NB4 (cell line): Measurements from ENCODE around the gene NLRP3.
"Not testable (repeated sequence)": the region's sequence is repeated elsewhere in the genome, so short reads cannot be mapped to it uniquely, and the experiment has no call there.

Experiments used
- DNase-seq: peaks from one replicate; pipeline ENCODE4 v3.0.0; 2010; ENCODE audit warnings: low read depth
- H3K4me3 ChIP-seq: one replicate; pipeline ENCODE4 v1.5.1; 2011; ENCODE audit warnings: mild to moderate bottlenecking, low read depth, low read length, moderate library complexity
- CTCF ChIP-seq: IDR thresholded peaks from one replicate; pipeline ENCODE4 v1.5.1; 2012; ENCODE audit warnings: low read depth, low read length
- MYC ChIP-seq: IDR thresholded peaks from 2 replicates; pipeline ENCODE4 v1.6.1; 2011; ENCODE audit warnings: low read depth, low read length
- POLR2A ChIP-seq: IDR thresholded peaks from 2 replicates; pipeline ENCODE4 v1.6.1; 2011; ENCODE audit warnings: mild to moderate bottlenecking; ENCODE audit not compliant: insufficient read length; ENCODE audit errors: extremely low read depth
- TF ChIP-seq, protein P1 (sequence below): IDR thresholded peaks from 2 replicates; pipeline ENCODE4 v1.6.1; 2011; ENCODE audit warnings: low read depth, low read length

NLRP3 gene

GRCh38 chr1:247471445-247472016 lies 55.6 kb downstream of the NLRP3 start:
- DNase-seq, result no peak
- no peak overlapping the region for H3K4me3 ChIP-seq
- TF ChIP-seq MYC (no peak), POLR2A (no peak), CTCF (no peak)
- TF ChIP-seq, protein P1, sequence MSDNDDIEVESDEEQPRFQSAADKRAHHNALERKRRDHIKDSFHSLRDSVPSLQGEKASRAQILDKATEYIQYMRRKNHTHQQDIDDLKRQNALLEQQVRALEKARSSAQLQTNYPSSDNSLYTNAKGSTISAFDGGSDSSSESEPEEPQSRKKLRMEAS, result no peak

GRCh38 chr1:247472035-247472434 lies 56.1 kb downstream of the NLRP3 start:
- H3K4me3 ChIP-seq, result no peak overlapping the region
- no peak for DNase-seq
- TF ChIP-seq, protein P1, result no peak
- no peak for TF ChIP-seq MYC
- TF ChIP-seq CTCF, result no peak
- TF ChIP-seq POLR2A, result no peak

GRCh38 chr1:247474367-247474766 lies 58.4 kb downstream of the NLRP3 start:
- DNase-seq, result no peak
- TF ChIP-seq MYC, result no peak
- no peak overlapping the region for H3K4me3 ChIP-seq

DNA sequence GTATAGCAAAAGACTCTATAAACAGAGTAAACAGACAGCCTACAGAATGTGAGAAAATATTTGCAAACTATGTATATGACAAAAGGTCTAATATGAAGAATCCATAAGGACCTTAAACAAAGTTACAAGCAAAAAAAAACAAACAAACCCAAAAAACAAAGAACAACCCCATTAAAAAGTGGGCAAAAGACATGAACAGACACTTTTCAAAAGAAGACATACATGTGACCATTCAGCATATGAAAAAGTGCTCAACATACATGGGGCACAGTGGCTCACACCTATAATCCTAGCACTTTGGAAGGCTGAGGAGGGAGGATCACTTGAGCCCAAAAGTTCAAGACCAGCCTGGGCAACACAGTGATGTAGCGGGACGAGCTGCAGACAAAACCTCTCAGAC lies 59.8 kb downstream of the NLRP3 start:
- TF ChIP-seq CTCF, result no peak
- no peak for TF ChIP-seq MYC
- TF ChIP-seq, protein P1, result no peak
- no peak overlapping the region for H3K4me3 ChIP-seq
- DNase-seq, result no peak

DNA sequence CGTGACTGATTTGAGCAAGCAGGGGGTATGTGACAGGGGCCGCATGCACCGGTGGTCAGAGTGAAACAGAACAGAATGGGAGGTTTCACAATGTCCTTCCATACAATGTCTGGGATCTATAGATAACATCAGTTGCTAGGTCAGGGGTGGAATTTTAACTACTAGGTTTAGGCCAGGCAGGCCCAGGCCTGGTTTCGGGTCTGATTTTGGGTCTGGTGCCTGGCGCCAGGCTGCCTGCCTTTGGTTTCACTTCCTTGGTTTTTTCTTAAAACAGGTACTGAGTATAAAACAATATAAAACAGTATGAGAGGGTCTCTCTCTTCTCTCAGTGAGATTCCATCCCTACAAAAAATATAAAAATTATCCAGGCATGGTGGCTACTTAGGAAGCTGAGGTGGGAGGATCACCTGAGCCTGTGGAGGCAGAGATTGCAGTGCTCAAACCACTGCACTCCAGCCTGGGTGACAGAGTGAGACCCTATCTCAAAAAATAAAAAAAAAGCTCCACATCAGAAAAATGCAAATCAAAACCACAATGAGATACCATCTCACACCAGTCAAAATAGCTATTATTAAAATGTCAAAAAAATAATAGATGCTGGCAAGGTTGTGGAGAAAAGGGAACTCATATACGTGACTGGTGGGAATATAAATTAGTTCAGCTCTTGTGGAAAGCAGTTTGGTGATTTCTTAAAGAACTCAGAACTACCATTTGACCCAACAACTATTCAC lies 60.5 kb downstream of the NLRP3 start:
- not testable (repeated sequence) for DNase-seq, H3K4me3 ChIP-seq

GRCh38 chr1:247482747-247483146 lies 66.8 kb downstream of the NLRP3 start:
- TF ChIP-seq CTCF (no peak), MYC (no peak), POLR2A (no peak)
- TF ChIP-seq, protein P1, result no peak
- no peak overlapping the region for H3K4me3 ChIP-seq
- no peak for DNase-seq

DNA sequence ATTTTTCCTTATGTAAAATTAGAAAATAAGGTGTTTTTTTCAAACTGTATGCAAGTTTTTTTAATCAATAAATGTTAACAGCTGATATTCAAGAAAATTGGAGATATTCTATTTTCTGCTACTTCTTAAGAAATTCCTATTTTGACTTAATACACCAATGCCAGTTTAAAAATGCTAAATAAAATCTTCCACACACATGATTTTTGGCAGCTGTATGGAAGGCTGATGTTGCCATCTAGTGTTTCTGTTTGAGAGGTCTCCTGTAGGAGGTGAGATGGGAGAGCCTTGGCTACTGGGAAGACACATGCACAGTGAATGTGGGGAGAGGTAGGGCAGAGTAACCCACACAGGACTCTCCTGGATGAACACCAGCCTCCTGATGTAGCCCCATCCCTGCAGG lies 71.1 kb downstream of the NLRP3 start:
- no peak for TF ChIP-seq POLR2A
- TF ChIP-seq, protein P1, result peak; percentile 55
- peak; percentile 54 for TF ChIP-seq CTCF
- H3K4me3 ChIP-seq, result no peak overlapping the region
- peak; percentile 73 for DNase-seq
